Karpas-422 (cell line): ENCODE results near the gene TERB1. TPM values are rescaled to one million over a fixed set of nuclear protein-coding genes. Genes with fewer than 3 reads are reported as not detected.
A peak's percentile ranks its signal among the peaks of the same experiment; 100 is the strongest.

Source experiments
- DNase-seq: peaks from one replicate; pipeline ENCODE4 v3.0.0-alpha.2; 2015
- H2AFZ ChIP-seq: fragments of 200-600 bp; sonication (generic); 2 replicates; pipeline ENCODE4 v1.6.1; 2014; ENCODE audit warnings: antibody characterized with exemption, low read length, mixed read lengths
- H3K27ac ChIP-seq: fragments of 200-600 bp; sonication (generic); 2 replicates; pipeline ENCODE4 v1.5.1; 2014; ENCODE audit warnings: mild to moderate bottlenecking, low read length, moderate library complexity
- H3K27me3 ChIP-seq: fragments of 200-600 bp; sonication (generic); 2 replicates; pipeline ENCODE4 v1.6.1; 2014; ENCODE audit warnings: low read length, mixed read lengths
- H3K36me3 ChIP-seq: fragments of 200-600 bp; sonication (generic); 2 replicates; pipeline ENCODE4 v1.6.1; 2014; ENCODE audit warnings: low read length, mixed read lengths; ENCODE audit not compliant: insufficient read depth
- H3K4me1 ChIP-seq: fragments of 200-600 bp; sonication (generic); 2 replicates; pipeline ENCODE4 v1.6.1; 2014; ENCODE audit warnings: mild to moderate bottlenecking, low read length, mixed read lengths
- H3K4me2 ChIP-seq: fragments of 200-600 bp; sonication (generic); 2 replicates; pipeline ENCODE4 v1.6.1; 2014; ENCODE audit warnings: low read length, low read depth, mild to moderate bottlenecking; ENCODE audit not compliant: poor library complexity, severe bottlenecking
- H3K4me3 ChIP-seq: fragments of 200-600 bp; sonication (generic); 2 replicates; pipeline ENCODE4 v1.5.1; 2014; ENCODE audit warnings: mild to moderate bottlenecking, antibody characterized with exemption, low read length, mixed read lengths
- H3K79me2 ChIP-seq: fragments of 200-600 bp; sonication (generic); 2 replicates; pipeline ENCODE4 v1.6.1; 2014; ENCODE audit warnings: mild to moderate bottlenecking, low read length, mixed read lengths
- H3K9ac ChIP-seq: fragments of 200-600 bp; sonication (generic); 2 replicates; pipeline ENCODE4 v1.6.0; 2014; ENCODE audit warnings: low read length
- H3K9me2 ChIP-seq: fragments of 200-600 bp; sonication (generic), shearing (Covaris generic); replicated peaks from 2 replicates; pipeline ENCODE4 v1.6.0; 2014; ENCODE audit warnings: mild to moderate bottlenecking, low read length, moderate library complexity; ENCODE audit not compliant: insufficient read depth
- H3K9me3 ChIP-seq: fragments of 300-700, 200-600 bp; sonication (generic); 2 replicates; pipeline ENCODE4 v1.6.1; 2014; ENCODE audit warnings: low read length, mixed read lengths
- H4K20me1 ChIP-seq: fragments of 200-600 bp; sonication (generic); 2 replicates; pipeline ENCODE4 v1.6.1; 2014; ENCODE audit warnings: mild to moderate bottlenecking, antibody characterized with exemption, low read length, low read depth; ENCODE audit not compliant: insufficient read depth
- total RNA-seq: library from RNA; depleted of rRNA; stranded (reverse); fragments of >200 nt; shearing (Covaris generic); gene quantifications from 2 replicates; pipeline ENCODE4 v1.2.3, GENCODE V29; 2014; ENCODE audit warnings: low replicate concordance

Gene TERB1
- total RNA-seq, 1 experiment from 2014 or later = not detected

GRCh38 chr16:66776457-66776856, 24.9 kb downstream of the TERB1 start:
- no peaks in the 10 kb centered on the region for H3K9me2 ChIP-seq

GRCh38 chr16:66774981-66775380, 26.4 kb downstream of the TERB1 start:
- Histone ChIP-seq H3K4me3 (no peak overlapping the region), H3K9me3 (no peaks in the 10 kb centered on the region), H3K4me2 (no peak overlapping the region), H3K4me1 (no peaks in the 10 kb centered on the region), H2AFZ (no peak overlapping the region), H3K79me2 (no peaks in the 10 kb centered on the region), H3K9ac (no peak overlapping the region), H3K9me2 (no peaks in the 10 kb centered on the region), H3K36me3 (no peaks in the 10 kb centered on the region), H3K27me3 (no peaks in the 10 kb centered on the region), H3K27ac (no peak overlapping the region), H4K20me1 (no peaks in the 10 kb centered on the region)
- no peak for DNase-seq

More at GRCh38 chr16:66776457-66776856, 24.9 kb downstream of the TERB1 start:
- Histone ChIP-seq H3K79me2 (no peaks in the 10 kb centered on the region), H4K20me1 (no peaks in the 10 kb centered on the region), H3K9ac (no peak overlapping the region), H3K36me3 (no peaks in the 10 kb centered on the region), H3K4me2 (no peak overlapping the region), H3K27me3 (no peaks in the 10 kb centered on the region), H3K4me3 (no peak overlapping the region), H2AFZ (no peak overlapping the region), H3K4me1 (no peaks in the 10 kb centered on the region), H3K27ac (no peak overlapping the region), H3K9me3 (no peaks in the 10 kb centered on the region)
- DNase-seq = no peak

GRCh38 chr16:66758086-66758485, 43.3 kb downstream of the TERB1 start:
- Histone ChIP-seq H3K9ac (no peak overlapping the region), H3K4me2 (no peak overlapping the region), H3K4me1 (no peaks in the 10 kb centered on the region), H3K4me3 (no peak overlapping the region), H3K36me3 (no peaks in the 10 kb centered on the region), H3K9me2 (no peaks in the 10 kb centered on the region), H3K79me2 (no peaks in the 10 kb centered on the region), H4K20me1 (no peaks in the 10 kb centered on the region), H3K27ac (no peak overlapping the region), H3K9me3 (no peaks in the 10 kb centered on the region), H2AFZ (no peak overlapping the region), H3K27me3 (no peaks in the 10 kb centered on the region)
- DNase-seq = peak; percentile 46

GRCh38 chr16:66754819-66755218, 46.6 kb downstream of the TERB1 start:
- no peak overlapping the region for H3K27ac ChIP-seq
- no peak overlapping the region for H2AFZ ChIP-seq
- H4K20me1 ChIP-seq = no peaks in the 10 kb centered on the region
- no peak overlapping the region for H3K9ac ChIP-seq
- H3K9me2 ChIP-seq = no peaks in the 10 kb centered on the region
- no peaks in the 10 kb centered on the region for H3K36me3 ChIP-seq
- DNase-seq = no peak
- H3K4me2 ChIP-seq = no peak overlapping the region
- peaks cover 16% of the 10 kb centered on the region for H3K79me2 ChIP-seq
- H3K9me3 ChIP-seq = no peaks in the 10 kb centered on the region
- peaks cover 13% of the 10 kb centered on the region for H3K4me1 ChIP-seq
- no peak overlapping the region for H3K4me3 ChIP-seq
- H3K27me3 ChIP-seq = no peaks in the 10 kb centered on the region

GRCh38 chr16:66754211-66754610, 47.2 kb downstream of the TERB1 start:
- Histone ChIP-seq H3K79me2 (peaks cover 22% of the 10 kb centered on the region), H3K4me3 (no peak overlapping the region), H3K9me2 (no peaks in the 10 kb centered on the region), H3K4me1 (peaks cover 19% of the 10 kb centered on the region), H3K4me2 (no peak overlapping the region), H3K27ac (no peak overlapping the region), H3K36me3 (no peaks in the 10 kb centered on the region), H2AFZ (no peak overlapping the region), H4K20me1 (no peaks in the 10 kb centered on the region), H3K9ac (no peak overlapping the region), H3K27me3 (no peaks in the 10 kb centered on the region), H3K9me3 (no peaks in the 10 kb centered on the region)
- no peak for DNase-seq

GRCh38 chr16:66752958-66753357, 48.4 kb downstream of the TERB1 start:
- no peak for DNase-seq
- Histone ChIP-seq H4K20me1 (no peaks in the 10 kb centered on the region), H3K4me2 (no peak overlapping the region), H3K4me1 (peaks cover 23% of the 10 kb centered on the region), H3K79me2 (peaks cover 34% of the 10 kb centered on the region), H3K27ac (no peak overlapping the region), H3K27me3 (no peaks in the 10 kb centered on the region), H2AFZ (no peak overlapping the region), H3K36me3 (peaks cover 9% of the 10 kb centered on the region; the same call in 1 of the 2 replicates), H3K4me3 (no peak overlapping the region), H3K9me3 (no peaks in the 10 kb centered on the region), H3K9ac (no peak overlapping the region), H3K9me2 (no peaks in the 10 kb centered on the region)

GRCh38 chr16:66752379-66752778, 49.0 kb downstream of the TERB1 start:
- DNase-seq = no peak
- Histone ChIP-seq H3K36me3 (peaks cover 12% of the 10 kb centered on the region; the same call in 1 of the 2 replicates), H3K9me2 (no peaks in the 10 kb centered on the region), H3K9ac (no peak overlapping the region), H3K27ac (no peak overlapping the region), H3K79me2 (peaks cover 39% of the 10 kb centered on the region), H4K20me1 (no peaks in the 10 kb centered on the region), H2AFZ (peak overlapping the region; percentile 98; the same call in 1 of the 2 replicates), H3K4me3 (peak overlapping the region; percentile 87; the same call in 1 of the 2 replicates), H3K9me3 (no peaks in the 10 kb centered on the region), H3K4me2 (peak overlapping the region; percentile 87), H3K27me3 (no peaks in the 10 kb centered on the region), H3K4me1 (peaks cover 23% of the 10 kb centered on the region)

GRCh38 chr16:66751992-66752322, 49.4 kb downstream of the TERB1 start:
- Histone ChIP-seq H3K9ac (peak overlapping the region; percentile 92), H3K36me3 (peaks cover 12% of the 10 kb centered on the region; the same call in 1 of the 2 replicates), H3K4me2 (peak overlapping the region; percentile 87), H4K20me1 (no peaks in the 10 kb centered on the region), H3K27me3 (no peaks in the 10 kb centered on the region), H3K9me2 (no peaks in the 10 kb centered on the region), H3K9me3 (no peaks in the 10 kb centered on the region), H3K4me1 (peaks cover 23% of the 10 kb centered on the region), H3K27ac (no peak overlapping the region), H3K4me3 (peak overlapping the region; percentile 87), H3K79me2 (peaks cover 39% of the 10 kb centered on the region), H2AFZ (peak overlapping the region; percentile 98)
- DNase-seq = no peak
